Adrenal gland (tissue), 5 donors: ENCODE data around the gene ATRAID.

Experiments used
- CTCF ChIP-seq, 6 experiments: fragments of 450-650 bp in 4 of 6; fragments of 200-600 bp in 2 of 6; sonication (generic) in 1 of 6; IDR thresholded peaks; 1 replicate in 5 of 6; 2 replicates in 1 of 6; pipeline versions ENCODE4 v1.5.1 to v1.8.0; 2016 to 2021; ENCODE audit warnings: antibody characterized with exemption in 6 of 6, mild to moderate bottlenecking in 2 of 6, moderate library complexity in 1 of 6
- POLR2A ChIP-seq, 2 donors: fragments of 450-650 bp; IDR thresholded peaks; one replicate each; pipeline ENCODE4 v1.6.1; 2017; ENCODE audit warnings: antibody characterized with exemption in 2 of 2, mild to moderate bottlenecking in 2 of 2, moderate library complexity in 1 of 2
- donor health status: DM: no; HTN: no; CAD: no.

DNA sequence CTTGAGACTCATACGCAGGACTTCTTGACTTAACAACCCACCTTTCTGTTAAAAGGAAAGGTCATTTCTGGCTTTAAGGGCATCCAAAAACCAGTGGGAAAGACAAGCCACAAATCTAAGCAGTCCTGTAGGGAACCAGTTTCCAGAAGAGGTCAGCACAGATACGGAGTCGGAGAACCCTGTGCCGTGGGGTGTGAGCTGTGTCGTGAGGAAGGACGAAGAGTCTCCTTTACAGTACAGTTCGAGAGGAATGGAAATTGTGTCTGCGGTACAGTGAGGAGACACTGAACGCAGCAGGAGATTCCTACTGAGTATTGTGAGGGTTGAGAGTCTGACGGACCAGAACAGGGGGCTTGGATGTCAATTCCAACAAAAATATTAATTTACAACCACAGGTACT, 33.3 kb downstream of the ATRAID start:
- TF ChIP-seq POLR2A (IDR thresholded peaks at IDR 0.05) (no peak), CTCF (IDR thresholded peaks at IDR 0.05) (no peak)
